ENCODE data around the gene SIGLEC1. TPM values are rescaled to one million over a fixed set of nuclear protein-coding genes. Genes with fewer than 3 reads are reported as not detected.

The SIGLEC1 gene
- total and polyA plus RNA-seq, 2 of the 8 experiments (the other 6 are each of a cell fraction or from before 2014, with no cell fraction given) = 0.02 TPM; not detected in 1

GRCh38 chr20:3674995-3675900 lies 37.2 kb downstream of the SIGLEC1 start (continued):
- TF ChIP-seq E2F6 (IDR thresholded peaks at IDR 0.05) (no peak), YY1 (IDR thresholded peaks at IDR 0.05; ENCODE audit: low read depth, low read length) (no peak), SP4 (IDR thresholded peaks at IDR 0.05; ENCODE audit: low read length) (no peak), KDM5A (IDR thresholded peaks at IDR 0.05; ENCODE audit: low read length) (no peak), TCF12 (IDR thresholded peaks at IDR 0.05; ENCODE audit: low read depth, low read length) (no peak), HDAC6 (IDR thresholded peaks at IDR 0.05; ENCODE audit: low read depth, low read length) (no peak)
- TF ChIP-seq, protein P1, sequence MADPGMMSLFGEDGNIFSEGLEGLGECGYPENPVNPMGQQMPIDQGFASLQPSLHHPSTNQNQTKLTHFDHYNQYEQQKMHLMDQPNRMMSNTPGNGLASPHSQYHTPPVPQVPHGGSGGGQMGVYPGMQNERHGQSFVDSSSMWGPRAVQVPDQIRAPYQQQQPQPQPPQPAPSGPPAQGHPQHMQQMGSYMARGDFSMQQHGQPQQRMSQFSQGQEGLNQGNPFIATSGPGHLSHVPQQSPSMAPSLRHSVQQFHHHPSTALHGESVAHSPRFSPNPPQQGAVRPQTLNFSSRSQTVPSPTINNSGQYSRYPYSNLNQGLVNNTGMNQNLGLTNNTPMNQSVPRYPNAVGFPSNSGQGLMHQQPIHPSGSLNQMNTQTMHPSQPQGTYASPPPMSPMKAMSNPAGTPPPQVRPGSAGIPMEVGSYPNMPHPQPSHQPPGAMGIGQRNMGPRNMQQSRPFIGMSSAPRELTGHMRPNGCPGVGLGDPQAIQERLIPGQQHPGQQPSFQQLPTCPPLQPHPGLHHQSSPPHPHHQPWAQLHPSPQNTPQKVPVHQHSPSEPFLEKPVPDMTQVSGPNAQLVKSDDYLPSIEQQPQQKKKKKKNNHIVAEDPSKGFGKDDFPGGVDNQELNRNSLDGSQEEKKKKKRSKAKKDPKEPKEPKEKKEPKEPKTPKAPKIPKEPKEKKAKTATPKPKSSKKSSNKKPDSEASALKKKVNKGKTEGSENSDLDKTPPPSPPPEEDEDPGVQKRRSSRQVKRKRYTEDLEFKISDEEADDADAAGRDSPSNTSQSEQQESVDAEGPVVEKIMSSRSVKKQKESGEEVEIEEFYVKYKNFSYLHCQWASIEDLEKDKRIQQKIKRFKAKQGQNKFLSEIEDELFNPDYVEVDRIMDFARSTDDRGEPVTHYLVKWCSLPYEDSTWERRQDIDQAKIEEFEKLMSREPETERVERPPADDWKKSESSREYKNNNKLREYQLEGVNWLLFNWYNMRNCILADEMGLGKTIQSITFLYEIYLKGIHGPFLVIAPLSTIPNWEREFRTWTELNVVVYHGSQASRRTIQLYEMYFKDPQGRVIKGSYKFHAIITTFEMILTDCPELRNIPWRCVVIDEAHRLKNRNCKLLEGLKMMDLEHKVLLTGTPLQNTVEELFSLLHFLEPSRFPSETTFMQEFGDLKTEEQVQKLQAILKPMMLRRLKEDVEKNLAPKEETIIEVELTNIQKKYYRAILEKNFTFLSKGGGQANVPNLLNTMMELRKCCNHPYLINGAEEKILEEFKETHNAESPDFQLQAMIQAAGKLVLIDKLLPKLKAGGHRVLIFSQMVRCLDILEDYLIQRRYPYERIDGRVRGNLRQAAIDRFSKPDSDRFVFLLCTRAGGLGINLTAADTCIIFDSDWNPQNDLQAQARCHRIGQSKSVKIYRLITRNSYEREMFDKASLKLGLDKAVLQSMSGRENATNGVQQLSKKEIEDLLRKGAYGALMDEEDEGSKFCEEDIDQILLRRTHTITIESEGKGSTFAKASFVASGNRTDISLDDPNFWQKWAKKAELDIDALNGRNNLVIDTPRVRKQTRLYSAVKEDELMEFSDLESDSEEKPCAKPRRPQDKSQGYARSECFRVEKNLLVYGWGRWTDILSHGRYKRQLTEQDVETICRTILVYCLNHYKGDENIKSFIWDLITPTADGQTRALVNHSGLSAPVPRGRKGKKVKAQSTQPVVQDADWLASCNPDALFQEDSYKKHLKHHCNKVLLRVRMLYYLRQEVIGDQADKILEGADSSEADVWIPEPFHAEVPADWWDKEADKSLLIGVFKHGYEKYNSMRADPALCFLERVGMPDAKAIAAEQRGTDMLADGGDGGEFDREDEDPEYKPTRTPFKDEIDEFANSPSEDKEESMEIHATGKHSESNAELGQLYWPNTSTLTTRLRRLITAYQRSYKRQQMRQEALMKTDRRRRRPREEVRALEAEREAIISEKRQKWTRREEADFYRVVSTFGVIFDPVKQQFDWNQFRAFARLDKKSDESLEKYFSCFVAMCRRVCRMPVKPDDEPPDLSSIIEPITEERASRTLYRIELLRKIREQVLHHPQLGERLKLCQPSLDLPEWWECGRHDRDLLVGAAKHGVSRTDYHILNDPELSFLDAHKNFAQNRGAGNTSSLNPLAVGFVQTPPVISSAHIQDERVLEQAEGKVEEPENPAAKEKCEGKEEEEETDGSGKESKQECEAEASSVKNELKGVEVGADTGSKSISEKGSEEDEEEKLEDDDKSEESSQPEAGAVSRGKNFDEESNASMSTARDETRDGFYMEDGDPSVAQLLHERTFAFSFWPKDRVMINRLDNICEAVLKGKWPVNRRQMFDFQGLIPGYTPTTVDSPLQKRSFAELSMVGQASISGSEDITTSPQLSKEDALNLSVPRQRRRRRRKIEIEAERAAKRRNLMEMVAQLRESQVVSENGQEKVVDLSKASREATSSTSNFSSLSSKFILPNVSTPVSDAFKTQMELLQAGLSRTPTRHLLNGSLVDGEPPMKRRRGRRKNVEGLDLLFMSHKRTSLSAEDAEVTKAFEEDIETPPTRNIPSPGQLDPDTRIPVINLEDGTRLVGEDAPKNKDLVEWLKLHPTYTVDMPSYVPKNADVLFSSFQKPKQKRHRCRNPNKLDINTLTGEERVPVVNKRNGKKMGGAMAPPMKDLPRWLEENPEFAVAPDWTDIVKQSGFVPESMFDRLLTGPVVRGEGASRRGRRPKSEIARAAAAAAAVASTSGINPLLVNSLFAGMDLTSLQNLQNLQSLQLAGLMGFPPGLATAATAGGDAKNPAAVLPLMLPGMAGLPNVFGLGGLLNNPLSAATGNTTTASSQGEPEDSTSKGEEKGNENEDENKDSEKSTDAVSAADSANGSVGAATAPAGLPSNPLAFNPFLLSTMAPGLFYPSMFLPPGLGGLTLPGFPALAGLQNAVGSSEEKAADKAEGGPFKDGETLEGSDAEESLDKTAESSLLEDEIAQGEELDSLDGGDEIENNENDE (IDR thresholded peaks at IDR 0.05; ENCODE audit: insufficient replicate concordance, low read length) = no peak

Data from H1 (cell line).